HG02885 (cell line): Measurements from ENCODE around the gene CES4A.
"Not testable (repeated sequence)": the region's sequence is repeated elsewhere in the genome, so short reads cannot be mapped to it uniquely, and the experiment has no call there.

Experiments used
- ATAC-seq: cut with Tn5 transposase; IDR thresholded peaks from one replicate; pipeline ENCODE4 v1.9.1; 2021; ENCODE audit warnings: mild to moderate bottlenecking; ENCODE audit not compliant: unreplicated experiment, poor library complexity

CES4A gene

DNA sequence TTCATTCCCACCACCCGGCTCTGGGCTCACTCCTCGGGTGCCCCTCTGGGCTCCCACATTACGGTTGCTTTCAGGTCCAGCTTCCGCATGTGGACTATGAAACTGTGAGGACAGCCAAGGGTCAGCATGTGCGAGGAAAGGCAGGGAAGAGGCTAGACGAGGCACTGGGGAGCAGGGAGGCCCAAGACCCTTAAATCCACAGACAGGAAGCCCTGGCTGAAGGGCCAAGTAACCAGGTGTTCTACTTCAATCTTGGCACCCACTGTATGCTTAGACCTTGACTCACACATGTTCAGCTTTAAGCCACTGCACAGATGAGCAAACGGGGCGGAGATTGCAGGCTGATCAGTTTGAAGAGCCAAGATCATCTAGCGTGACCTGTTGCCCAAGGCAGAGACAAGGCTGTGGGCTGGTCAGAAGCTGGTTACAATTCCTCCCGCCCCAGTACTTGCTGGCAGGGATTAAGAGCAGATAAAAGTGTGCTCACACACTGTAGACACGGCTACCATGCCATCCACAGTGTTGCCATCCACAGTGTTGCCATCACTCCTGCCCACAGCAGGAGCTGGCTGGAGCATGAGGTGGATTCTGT lies at the start of gene CES4A:
Gene CES4A (plus strand): TSS at position 393 of the 592 bp plus-strand sequence. CDS start 184 bp downstream, at position 577.
- no peak for ATAC-seq

DNA sequence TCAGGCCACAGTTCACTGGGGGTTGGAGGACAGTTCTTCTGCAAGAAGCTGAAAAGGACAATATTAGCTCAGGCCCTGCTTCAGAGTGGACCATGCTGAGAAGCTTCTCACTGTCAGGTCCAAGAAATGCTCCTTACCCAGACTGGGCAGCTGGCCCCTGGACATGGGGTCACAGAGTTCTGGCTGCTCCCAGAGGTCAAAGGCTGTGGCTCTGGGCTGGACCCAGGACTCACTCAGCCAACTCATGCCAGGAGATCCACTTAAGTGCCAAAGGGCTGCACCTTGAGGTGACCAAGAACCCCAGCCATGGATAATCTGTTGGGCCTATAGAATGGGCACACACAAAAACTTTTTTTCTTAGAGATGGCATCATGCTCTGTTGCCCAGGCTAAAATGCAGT lies 49.0 kb upstream of the CES4A start:
- no peak for ATAC-seq

DNA sequence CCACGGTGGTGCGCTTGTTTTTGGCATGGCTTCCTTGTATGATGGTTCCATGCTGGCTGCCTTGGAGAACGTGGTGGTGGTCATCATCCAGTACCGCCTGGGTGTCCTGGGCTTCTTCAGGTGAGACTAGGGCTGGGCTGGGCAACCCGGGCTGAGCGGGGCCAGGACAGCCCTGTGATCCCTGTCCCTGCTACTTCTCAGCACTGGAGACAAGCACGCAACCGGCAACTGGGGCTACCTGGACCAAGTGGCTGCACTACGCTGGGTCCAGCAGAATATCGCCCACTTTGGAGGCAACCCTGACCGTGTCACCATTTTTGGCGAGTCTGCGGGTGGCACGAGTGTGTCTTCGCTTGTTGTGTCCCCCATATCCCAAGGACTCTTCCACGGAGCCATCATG lies 48.2 kb upstream of the CES4A start:
- ATAC-seq, result no peak

GRCh38 chr16:66942981-66943380 lies 45.4 kb upstream of the CES4A start:
- ATAC-seq, result no peak

DNA sequence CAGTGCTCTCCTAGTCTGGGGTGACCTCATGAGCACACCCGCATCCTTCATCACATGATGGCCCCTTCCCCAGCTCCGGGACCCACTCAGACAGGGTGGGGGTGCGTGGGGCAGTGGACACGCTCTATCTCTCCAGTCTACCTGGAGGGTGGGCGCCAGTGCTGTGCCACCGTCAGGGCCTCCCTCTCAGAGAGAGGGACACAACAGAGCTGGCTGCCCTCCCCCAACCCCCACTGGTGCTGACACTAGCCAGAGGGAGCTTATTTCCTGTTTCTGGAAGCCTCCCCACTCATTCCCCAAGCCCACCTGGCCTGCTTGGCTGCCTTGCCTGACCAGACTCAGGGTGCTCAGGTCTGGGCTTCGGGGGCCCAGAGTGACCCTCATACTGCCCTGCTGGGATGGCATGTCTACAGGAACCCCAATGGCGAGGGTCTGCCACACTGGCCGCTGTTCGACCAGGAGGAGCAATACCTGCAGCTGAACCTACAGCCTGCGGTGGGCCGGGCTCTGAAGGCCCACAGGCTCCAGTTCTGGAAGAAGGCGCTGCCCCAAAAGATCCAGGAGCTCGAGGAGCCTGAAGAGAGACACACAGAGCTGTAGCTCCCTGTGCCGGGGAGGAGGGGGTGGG lies 44.8 kb upstream of the CES4A start:
- no peak for ATAC-seq

DNA sequence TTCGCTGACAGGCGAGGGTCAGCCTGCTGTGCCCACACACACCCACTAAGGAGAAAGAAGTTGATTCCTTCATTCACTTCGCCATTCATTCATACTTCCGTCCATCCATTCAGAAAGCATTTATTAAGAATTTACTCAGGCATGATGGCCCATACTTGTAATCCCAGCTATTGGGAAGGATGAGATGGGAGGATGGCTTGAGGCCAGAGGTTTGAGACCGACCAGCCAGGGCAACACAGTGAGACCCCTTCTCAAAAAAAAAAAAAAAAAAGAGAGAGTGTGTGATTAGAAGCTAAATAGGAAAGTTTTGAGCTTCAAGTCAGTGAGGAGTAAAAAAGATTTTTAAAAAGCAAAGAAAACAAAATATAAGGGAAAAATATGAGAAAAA lies 44.3 kb upstream of the CES4A start:
- ATAC-seq, result no peak

DNA sequence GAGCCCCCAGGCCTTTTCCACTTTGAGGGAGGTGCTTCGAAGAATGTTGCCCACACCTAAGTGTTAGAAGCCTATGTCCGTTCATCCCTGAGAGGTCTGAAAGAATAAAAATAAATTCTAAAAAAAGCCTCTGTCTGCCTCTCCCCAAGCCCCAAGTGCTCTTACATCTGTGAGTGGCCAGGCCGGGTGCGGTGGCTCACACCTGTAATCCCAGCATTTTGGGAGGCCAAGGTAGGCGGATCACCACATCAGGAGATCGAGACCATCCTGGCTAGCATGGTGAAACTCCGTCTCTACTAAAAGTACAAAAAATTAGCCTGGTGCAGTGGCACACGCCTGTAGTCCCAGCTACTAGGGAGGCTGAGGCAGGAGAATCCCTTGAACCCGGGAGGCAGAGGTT lies 43.4 kb upstream of the CES4A start:
- ATAC-seq, result not testable (repeated sequence)

DNA sequence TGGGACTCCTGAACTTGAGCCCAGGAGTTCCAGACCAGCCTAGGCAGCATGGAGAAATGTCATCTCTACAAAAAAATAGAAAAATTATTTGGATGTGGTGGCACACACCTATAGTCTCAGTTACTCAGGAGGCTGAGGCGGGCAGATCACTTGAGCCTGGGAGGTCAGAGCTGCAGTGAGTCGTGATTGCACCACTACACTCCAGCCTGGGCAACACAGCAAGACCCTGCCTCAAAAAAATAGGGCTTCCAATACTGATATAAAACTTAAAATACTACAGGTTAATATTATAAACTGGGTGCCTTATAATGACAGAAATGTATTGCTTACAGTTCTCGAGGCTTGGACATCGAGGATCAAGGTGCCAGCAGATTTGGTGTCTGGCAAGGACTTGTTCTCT lies 42.5 kb upstream of the CES4A start:
- no peak for ATAC-seq

DNA sequence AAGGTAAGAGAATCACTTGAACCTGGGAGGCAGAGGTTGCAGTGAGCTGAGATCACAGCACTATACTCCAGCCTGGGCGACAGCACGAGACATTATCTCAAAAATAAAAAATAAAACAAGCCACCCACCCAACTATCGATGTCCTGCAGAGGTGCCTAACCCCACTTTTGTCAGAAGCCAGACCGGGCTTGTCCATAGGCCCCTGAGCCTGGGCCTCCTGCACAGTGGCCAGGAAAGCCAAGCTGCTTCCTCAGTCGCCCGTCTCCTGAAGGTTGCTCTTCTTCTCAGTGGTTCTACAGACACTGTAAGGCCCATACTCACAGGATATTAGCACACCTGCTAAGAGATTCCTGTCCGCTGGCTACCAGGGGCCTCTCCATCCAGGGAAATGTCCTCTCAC lies 41.8 kb upstream of the CES4A start:
- ATAC-seq, result no peak

DNA sequence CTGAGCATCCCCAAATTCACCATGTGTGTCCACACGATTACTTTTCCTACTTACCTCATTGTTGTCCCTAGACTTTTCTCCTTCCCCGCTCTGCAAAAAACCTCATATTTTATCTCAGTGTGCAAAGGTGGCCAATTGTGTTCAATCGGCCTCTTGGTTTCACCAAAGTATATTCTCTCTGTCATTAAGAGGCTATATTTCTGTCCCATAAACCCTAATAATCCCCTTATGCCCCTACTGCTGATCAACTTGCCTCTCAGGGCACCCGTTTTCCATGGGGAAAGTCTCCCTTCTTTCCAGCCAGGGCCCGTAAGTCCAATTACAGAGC lies 41.5 kb upstream of the CES4A start:
- no peak for ATAC-seq

DNA sequence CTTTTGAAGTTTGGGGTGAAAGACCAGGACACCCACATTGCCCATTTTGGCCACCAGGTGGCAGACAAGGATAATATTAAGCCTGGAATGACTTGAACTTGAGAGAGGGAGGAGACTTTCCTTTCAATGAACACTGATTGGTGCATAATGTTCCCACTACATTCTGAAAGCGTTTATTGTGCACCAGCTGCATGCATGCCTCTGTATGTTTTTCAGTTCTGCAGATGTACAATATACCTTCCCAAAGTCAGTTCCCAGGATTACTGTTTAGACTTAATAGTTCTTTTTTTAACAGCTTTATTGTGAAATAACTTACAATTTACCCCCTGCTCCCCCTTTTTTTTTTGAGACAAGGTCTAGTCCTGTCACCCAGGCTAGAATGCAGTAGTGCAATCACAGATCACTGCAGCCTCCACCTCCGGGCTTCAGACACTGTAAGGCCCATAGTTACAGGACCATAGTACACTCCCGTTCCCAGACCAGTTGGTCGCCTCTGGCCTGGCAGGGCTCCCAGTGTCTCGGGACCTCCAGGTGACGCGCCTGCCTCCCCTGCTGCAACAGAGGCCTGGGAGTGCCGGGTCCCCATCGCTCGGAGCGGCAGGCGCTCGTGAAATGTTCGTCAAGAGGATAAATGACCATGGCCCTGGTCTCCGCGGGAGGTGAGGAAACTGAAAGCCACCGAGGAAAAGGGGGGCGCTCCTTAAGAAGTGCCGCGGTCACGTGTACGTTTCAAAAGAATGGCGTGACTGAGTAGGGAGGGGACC lies 40.9 kb upstream of the CES4A start:
- ATAC-seq, result peak; percentile 70

- no peak for ATAC-seq
Measured at GRCh38 chr16:66948134-66948836, 40.1 kb upstream of the CES4A start.

- no peak for ATAC-seq
Measured at GRCh38 chr16:66948837-66949225, 39.6 kb upstream of the CES4A start.

DNA sequence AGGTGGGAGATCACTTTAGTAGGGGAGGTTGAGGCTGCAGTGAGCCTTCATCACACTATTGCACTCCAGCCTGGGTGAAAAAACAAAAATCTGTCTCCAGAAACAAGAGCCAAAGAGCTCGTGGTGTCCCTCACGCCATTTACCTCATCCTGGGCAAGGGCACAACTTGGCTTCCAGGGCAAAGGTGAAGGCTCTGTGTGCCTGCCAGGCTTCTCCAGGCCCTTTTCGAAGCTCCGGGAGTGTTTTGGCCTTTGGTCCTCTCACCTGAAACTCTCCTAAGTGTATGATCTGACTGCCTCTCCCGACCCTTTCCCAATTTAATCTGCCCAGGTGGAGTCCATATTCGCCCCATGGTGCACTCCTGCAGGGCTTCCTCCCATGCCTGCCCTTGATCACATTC lies 38.9 kb upstream of the CES4A start:
- ATAC-seq, result no peak

DNA sequence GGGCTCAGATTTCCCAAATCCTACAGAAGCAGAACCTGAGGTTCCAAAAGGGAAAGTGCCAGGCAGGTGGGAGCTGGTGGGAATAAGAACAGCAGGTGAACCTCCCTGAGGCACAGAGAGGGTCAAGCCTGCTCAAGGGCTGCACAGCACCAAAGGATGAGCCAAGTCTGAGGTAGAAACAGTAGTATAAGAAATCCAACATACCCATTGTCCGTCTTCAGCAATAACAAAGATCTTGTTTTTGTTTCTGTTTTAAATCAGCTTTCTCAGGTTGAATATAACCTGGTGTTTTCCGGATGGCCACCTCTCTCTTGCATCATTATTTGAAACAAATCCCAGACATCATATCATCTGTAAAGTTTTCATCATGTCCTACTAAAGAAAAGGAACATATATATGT lies 38.0 kb upstream of the CES4A start:
- ATAC-seq, result no peak

GRCh38 chr16:66950971-66951790 lies 37.2 kb upstream of the CES4A start:
- ATAC-seq, result no peak

- no peak for ATAC-seq
Measured at GRCh38 chr16:66952430-66953110, 35.8 kb upstream of the CES4A start.

GRCh38 chr16:66953462-66954096 lies 34.8 kb upstream of the CES4A start:
- ATAC-seq, result no peak

DNA sequence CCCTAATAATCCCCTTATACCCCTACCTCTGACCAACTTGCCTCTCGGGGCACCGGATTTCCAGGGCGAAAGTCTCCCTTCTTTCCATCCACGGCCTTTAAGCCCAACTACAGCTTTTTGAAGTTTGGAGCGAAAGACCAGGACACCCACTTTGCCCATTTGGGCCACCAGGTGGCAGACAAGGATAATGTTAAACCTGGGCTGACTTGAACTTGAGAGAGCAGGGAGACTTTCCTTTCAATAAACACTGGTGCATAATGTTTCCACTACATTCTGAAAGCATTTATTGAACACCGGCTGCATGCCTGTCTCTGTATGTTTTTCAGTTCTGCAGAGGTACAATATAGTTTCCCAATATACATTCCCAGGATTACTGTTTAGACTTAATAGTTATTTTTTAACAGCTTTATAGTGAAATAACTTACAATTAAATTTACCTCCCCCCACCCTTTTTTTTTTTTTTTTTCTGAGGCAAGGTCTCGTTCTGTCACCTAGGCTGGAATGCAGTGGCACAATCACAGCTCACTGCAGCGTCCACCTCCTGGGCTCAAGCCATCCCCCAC lies 34.2 kb upstream of the CES4A start:
- no peak for ATAC-seq
